ENCODE data around the gene RBM11.

DNA sequence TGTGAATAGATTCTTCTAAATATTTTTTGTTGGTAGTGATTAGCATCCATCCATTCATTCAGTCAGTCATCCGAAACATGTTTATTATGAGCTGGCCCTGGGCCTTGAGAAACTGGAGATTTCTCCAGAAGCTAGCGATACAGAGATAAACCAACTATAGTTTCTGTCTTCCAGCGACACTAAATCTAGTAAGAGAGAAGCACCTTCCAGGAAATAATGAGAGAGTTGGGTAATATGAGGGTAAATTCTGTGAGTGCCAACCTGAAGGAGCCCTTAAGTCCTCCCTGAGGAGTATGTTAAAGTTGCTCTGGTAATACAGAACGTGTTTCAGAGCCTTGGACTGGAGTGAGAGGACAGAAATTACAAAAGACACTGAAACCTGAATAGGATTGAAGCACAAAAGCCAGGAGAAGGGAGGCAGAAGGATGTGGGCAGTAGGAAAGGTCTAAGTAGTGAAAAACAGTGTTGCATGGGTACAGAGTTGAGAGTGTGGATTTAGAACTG lies 59.8 kb downstream of the RBM11 start:
- TF ChIP-seq, protein P1, sequence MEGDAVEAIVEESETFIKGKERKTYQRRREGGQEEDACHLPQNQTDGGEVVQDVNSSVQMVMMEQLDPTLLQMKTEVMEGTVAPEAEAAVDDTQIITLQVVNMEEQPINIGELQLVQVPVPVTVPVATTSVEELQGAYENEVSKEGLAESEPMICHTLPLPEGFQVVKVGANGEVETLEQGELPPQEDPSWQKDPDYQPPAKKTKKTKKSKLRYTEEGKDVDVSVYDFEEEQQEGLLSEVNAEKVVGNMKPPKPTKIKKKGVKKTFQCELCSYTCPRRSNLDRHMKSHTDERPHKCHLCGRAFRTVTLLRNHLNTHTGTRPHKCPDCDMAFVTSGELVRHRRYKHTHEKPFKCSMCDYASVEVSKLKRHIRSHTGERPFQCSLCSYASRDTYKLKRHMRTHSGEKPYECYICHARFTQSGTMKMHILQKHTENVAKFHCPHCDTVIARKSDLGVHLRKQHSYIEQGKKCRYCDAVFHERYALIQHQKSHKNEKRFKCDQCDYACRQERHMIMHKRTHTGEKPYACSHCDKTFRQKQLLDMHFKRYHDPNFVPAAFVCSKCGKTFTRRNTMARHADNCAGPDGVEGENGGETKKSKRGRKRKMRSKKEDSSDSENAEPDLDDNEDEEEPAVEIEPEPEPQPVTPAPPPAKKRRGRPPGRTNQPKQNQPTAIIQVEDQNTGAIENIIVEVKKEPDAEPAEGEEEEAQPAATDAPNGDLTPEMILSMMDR (IDR thresholded peaks at IDR 0.05) = no peak
- TF ChIP-seq POLR2A (IDR thresholded peaks at IDR 0.05) (no peak), EP300 (IDR thresholded peaks at IDR 0.05) (no peak)
